ENCODE measurements around the gene ASGR1. TPM values are rescaled to one million over a fixed set of nuclear protein-coding genes. Genes with fewer than 3 reads are reported as not detected.
"Not testable (repeated sequence)": the region's sequence is repeated elsewhere in the genome, so short reads cannot be mapped to it uniquely, and the experiment has no call there.

ASGR1 gene
- total RNA-seq, 3 donors from 2014 or later = 1.0 to 1.4 (median 1.3) TPM

- Histone ChIP-seq H3K4me3 (no peak overlapping the region), H3K9me3 (no peaks in the 10 kb centered on the region), H3K27me3 (peaks cover 0 to 4% of the 10 kb centered on the region in 2 donors), H3K4me1 (no peaks in the 10 kb centered on the region), H3K27ac (no peak overlapping the region), H3K36me3 (no peaks in the 10 kb centered on the region)
- intact Hi-C loops (cut with DNase I; ENCODE audit: low total_unique reads) = no loop called here
- no peak for TF ChIP-seq POLR2A (IDR thresholded peaks at IDR 0.05)
- TF ChIP-seq CTCF (IDR thresholded peaks at IDR 0.05) = no peak
- no peak for TF ChIP-seq POLR2AphosphoS5 (IDR thresholded peaks at IDR 0.05)
- no peak for DNase-seq (ENCODE audit: low spot score in 2 of 2)
Measured at GRCh38 chr17:7128160-7128559, 51.0 kb downstream of the ASGR1 start.

- intact Hi-C loops (cut with DNase I; ENCODE audit: low total_unique reads); H3K27me3 ChIP-seq; H3K36me3 ChIP-seq; H3K27ac ChIP-seq; H3K4me3 ChIP-seq; H3K9me3 ChIP-seq; H3K4me1 ChIP-seq; DNase-seq (ENCODE audit: low spot score in 2 of 2): not testable (repeated sequence)
Measured at GRCh38 chr17:7127501-7127900, 51.7 kb downstream of the ASGR1 start.

- H3K27ac ChIP-seq; H3K4me3 ChIP-seq; H3K36me3 ChIP-seq; H3K9me3 ChIP-seq; DNase-seq (ENCODE audit: low spot score in 2 of 2); H3K27me3 ChIP-seq; H3K4me1 ChIP-seq; intact Hi-C loops (cut with DNase I; ENCODE audit: low total_unique reads): not testable (repeated sequence)
Measured at GRCh38 chr17:7126386-7126785, 52.8 kb downstream of the ASGR1 start.

- H3K27ac ChIP-seq = no peak overlapping the region
- no peak for DNase-seq (ENCODE audit: low spot score in 2 of 2)
- H3K4me3 ChIP-seq = no peak overlapping the region
- TF ChIP-seq POLR2A (IDR thresholded peaks at IDR 0.05) (no peak), CTCF (IDR thresholded peaks at IDR 0.05) (no peak), POLR2AphosphoS5 (IDR thresholded peaks at IDR 0.05) (no peak)
- peaks cover 0 to 4% of the 10 kb centered on the region in 2 donors for H3K27me3 ChIP-seq
- H3K4me1 ChIP-seq = no peaks in the 10 kb centered on the region
- no peaks in the 10 kb centered on the region for H3K36me3 ChIP-seq
- intact Hi-C loops (cut with DNase I; ENCODE audit: low total_unique reads) = no loop called here
- H3K9me3 ChIP-seq = no peaks in the 10 kb centered on the region
Measured at GRCh38 chr17:7124923-7125322, 54.2 kb downstream of the ASGR1 start.

- TF ChIP-seq POLR2A (IDR thresholded peaks at IDR 0.05) (no peak), CTCF (IDR thresholded peaks at IDR 0.05) (no peak)
Measured at GRCh38 chr17:7123844-7124243, 55.3 kb downstream of the ASGR1 start.

More at GRCh38 chr17:7123844-7124243, 55.3 kb downstream of the ASGR1 start:
- no peaks in the 10 kb centered on the region for H3K36me3 ChIP-seq
- intact Hi-C loops (cut with DNase I; ENCODE audit: low total_unique reads) = no loop called here
- H3K27me3 ChIP-seq = peaks cover 0 to 7% of the 10 kb centered on the region in 2 donors
- no peak overlapping the region for H3K4me3 ChIP-seq
- H3K27ac ChIP-seq = no peak overlapping the region
- no peak for DNase-seq (ENCODE audit: low spot score in 2 of 2)
- no peaks in the 10 kb centered on the region for H3K9me3 ChIP-seq
- no peaks in the 10 kb centered on the region for H3K4me1 ChIP-seq

Other genes with a start within 250 kb of the ASGR1 start
- not detected for gene ALOX12, start 183.3 kb downstream of the ASGR1 start, total RNA-seq
- 100 to 1,000 TPM in 1 of 3 donors, 10 to 100 TPM in 2; 18.7 to 154 (median 93.4) TPM for gene RNASEK, start 166.7 kb downstream of the ASGR1 start, total RNA-seq
- gene BCL6B, start 156.3 kb downstream of the ASGR1 start, total RNA-seq = 1 to 10 TPM; 1.4 to 5.9 (median 4.1) TPM
- gene SLC16A13, start 143.4 kb downstream of the ASGR1 start, total RNA-seq = 1 to 10 TPM in 2 of 3 donors, under 1 TPM in 1; 0.32 to 3.5 (median 2.6) TPM
- gene SLC16A11, start 135.3 kb downstream of the ASGR1 start, total RNA-seq = 1 to 10 TPM in 2 of 3 donors, not detected in 1; 1.5 to 3.6 TPM
- gene CLEC10A, start 99.1 kb downstream of the ASGR1 start, total RNA-seq = 10 to 100 TPM in 1 of 3 donors, 1 to 10 TPM in 2; 2.8 to 15.8 (median 2.9) TPM
- under 1 TPM; 0.33 to 0.96 (median 0.88) TPM for gene ASGR2, start 64.5 kb downstream of the ASGR1 start, total RNA-seq
- gene DLG4, start 40.5 kb upstream of the ASGR1 start, total RNA-seq = 10 to 100 TPM in 2 of 3 donors, 1 to 10 TPM in 1; 7.2 to 18.4 (median 11.1) TPM
- 1,000 to 10,000 TPM in 1 of 3 donors, 100 to 1,000 TPM in 2; 421 to 1,002 (median 829) TPM for gene ACADVL, start 40.6 kb upstream of the ASGR1 start, total RNA-seq
- 10 to 100 TPM; 32.0 to 58.2 (median 47.9) TPM for gene DVL2, start 55.1 kb upstream of the ASGR1 start, total RNA-seq
- 10 to 100 TPM; 22.1 to 40.4 (median 37.7) TPM for gene PHF23, start 60.1 kb upstream of the ASGR1 start, total RNA-seq
- 100 to 1,000 TPM; 620 to 765 (median 631) TPM for gene GABARAP, start 63.1 kb upstream of the ASGR1 start, total RNA-seq
- gene CTDNEP1, start 72.4 kb upstream of the ASGR1 start, total RNA-seq = 10 to 100 TPM; 35.7 to 67.5 (median 60.5) TPM
- gene ELP5, start 72.8 kb upstream of the ASGR1 start, total RNA-seq = 10 to 100 TPM; 26.9 to 36.7 (median 30.6) TPM
- 10 to 100 TPM in 2 of 3 donors, 1 to 10 TPM in 1; 5.4 to 95.9 (median 60.0) TPM for gene CLDN7, start 83.1 kb upstream of the ASGR1 start, total RNA-seq
- gene SLC2A4, start 102.3 kb upstream of the ASGR1 start, total RNA-seq = 10 to 100 TPM in 1 of 3 donors, 1 to 10 TPM in 2; 2.6 to 32.5 (median 3.5) TPM
- gene YBX2, start 115.3 kb upstream of the ASGR1 start, total RNA-seq = 1 to 10 TPM; 2.6 to 3.0 (median 2.9) TPM
- gene EIF5A, start 128.3 kb upstream of the ASGR1 start, total RNA-seq = 100 to 1,000 TPM; 151 to 172 (median 163) TPM
- gene GPS2, start 136.0 kb upstream of the ASGR1 start, total RNA-seq = 100 to 1,000 TPM in 1 of 3 donors, 10 to 100 TPM in 2; 77.3 to 109 (median 84.2) TPM
- gene NEURL4, start 150.0 kb upstream of the ASGR1 start, total RNA-seq = 10 to 100 TPM; 15.0 to 22.9 (median 17.4) TPM
- 1 to 10 TPM; 3.4 to 6.6 (median 5.2) TPM for gene ACAP1, start 157.2 kb upstream of the ASGR1 start, total RNA-seq
- gene KCTD11, start 172.8 kb upstream of the ASGR1 start, total RNA-seq = 10 to 100 TPM in 2 of 3 donors, 1 to 10 TPM in 1; 9.1 to 11.5 (median 11.0) TPM
- gene TMEM95, start 175.8 kb upstream of the ASGR1 start, total RNA-seq = not detected
- gene TNK1, start 201.7 kb upstream of the ASGR1 start, total RNA-seq = 10 to 100 TPM in 2 of 3 donors, 1 to 10 TPM in 1; 1.1 to 22.1 (median 14.4) TPM
- gene PLSCR3, start 215.2 kb upstream of the ASGR1 start, total RNA-seq = 10 to 100 TPM; 16.0 to 24.3 (median 19.0) TPM
- 100 to 1,000 TPM in 1 of 3 donors, 10 to 100 TPM in 2; 77.6 to 113 (median 92.3) TPM for gene TMEM256, start 224.7 kb upstream of the ASGR1 start, total RNA-seq
- gene NLGN2, start 228.5 kb upstream of the ASGR1 start, total RNA-seq = 10 to 100 TPM in 1 of 3 donors, 1 to 10 TPM in 2; 6.7 to 13.1 (median 8.3) TPM
- not detected for gene SPEM1, start 241.0 kb upstream of the ASGR1 start, total RNA-seq
- gene SPEM2, start 246.2 kb upstream of the ASGR1 start, total RNA-seq = not detected
- gene SPEM3, start 249.5 kb upstream of the ASGR1 start, total RNA-seq = not detected

Measured in breast epithelium (tissue), 4 donors.